ENCODE data around the gene DEPDC1B. TPM values are rescaled to one million over a fixed set of nuclear protein-coding genes. Genes with fewer than 3 reads are reported as not detected.

The DEPDC1B gene
- 1 to 10 TPM in 3 of 4 donors, not detected in 1; 2.7 to 3.2 (median 2.9) TPM for total RNA-seq

- Histone ChIP-seq H3K4me1 (peaks cover 0 to 11% (median 6%) of the 10 kb centered on the region in 4 donors), H3K27me3 (no peaks in the 10 kb centered on the region), H3K4me3 (peak within 1 kb of the TSS; percentile 44 to 77 (median 64)), H3K27ac (peak within 1 kb of the TSS; percentile 74 to 88 (median 84)), H3K9me3 (no peaks in the 10 kb centered on the region), H3K36me3 (no peaks in the 10 kb centered on the region)
- 0% methylated on average over 1 to 40 of the region's 72 CpGs for WGBS, 2 donors (ENCODE audit: low coverage in 1 of 2)
- peak; percentile 91 for DNase-seq
- in situ Hi-C loops (cut with MboI; ENCODE audit: low pct_ligation_motif_present in 1 of 4, low pct_unique_long_range_greater_than_20kb in 1 of 4, low sequenced_read_pairs in 3 of 4): no loop called here
- intact Hi-C loops (cut with DNase I; ENCODE audit: low total_unique reads): no loop called here
- TF ChIP-seq POLR2AphosphoS5 (IDR thresholded peaks at IDR 0.05) (peak; percentile 35 to 77 (median 40)), EP300 (IDR thresholded peaks at IDR 0.05; ENCODE audit: low read depth) (no peak), POLR2A (IDR thresholded peaks at IDR 0.05) (peak; percentile 38), CTCF (IDR thresholded peaks at IDR 0.05) (peak in 1 of 5 experiments; percentile 9)
Observed at GRCh38 chr5:60699609-60700415, at the start of gene DEPDC1B. Gene DEPDC1B, minus strand, starts transcription at chr5:60700166. Its CDS starts 73 bp downstream, at chr5:60700093.

GRCh38 chr5:60744682-60745081, 44.7 kb upstream of the DEPDC1B start:
- Histone ChIP-seq H3K9me3 (no peaks in the 10 kb centered on the region), H3K27ac (no peak overlapping the region), H3K27me3 (no peaks in the 10 kb centered on the region), H3K4me3 (no peak overlapping the region), H3K4me1 (no peaks in the 10 kb centered on the region), H3K36me3 (no peaks in the 10 kb centered on the region)
- DNase-seq: no peak
- in situ Hi-C loops (cut with MboI; ENCODE audit: low pct_ligation_motif_present in 1 of 4, low pct_unique_long_range_greater_than_20kb in 1 of 4, low sequenced_read_pairs in 3 of 4): no loop called here
- 80 to 100% methylated on average over 1 of the region's 6 CpGs for WGBS, 2 donors (ENCODE audit: low coverage in 1 of 2)
- TF ChIP-seq POLR2AphosphoS5 (IDR thresholded peaks at IDR 0.05) (no peak), POLR2A (IDR thresholded peaks at IDR 0.05) (no peak), CTCF (IDR thresholded peaks at IDR 0.05) (no peak), EP300 (IDR thresholded peaks at IDR 0.05; ENCODE audit: low read depth) (no peak)
- intact Hi-C loops (cut with DNase I; ENCODE audit: low total_unique reads): no loop called here

GRCh38 chr5:60743511-60744314, 43.7 kb upstream of the DEPDC1B start:
- no peak for DNase-seq
- H3K27me3 ChIP-seq: no peaks in the 10 kb centered on the region
- TF ChIP-seq POLR2AphosphoS5 (IDR thresholded peaks at IDR 0.05) (no peak), EP300 (IDR thresholded peaks at IDR 0.05; ENCODE audit: low read depth) (no peak), POLR2A (IDR thresholded peaks at IDR 0.05) (no peak), CTCF (IDR thresholded peaks at IDR 0.05) (no peak)
- no peaks in the 10 kb centered on the region for H3K36me3 ChIP-seq
- H3K27ac ChIP-seq: no peak overlapping the region
- 90 to 93% methylated on average over 2 to 40 of the region's 40 CpGs for WGBS, 2 donors (ENCODE audit: low coverage in 1 of 2)
- intact Hi-C loops (cut with DNase I; ENCODE audit: low total_unique reads): no loop called here
- H3K4me3 ChIP-seq: no peak overlapping the region
- H3K4me1 ChIP-seq: no peaks in the 10 kb centered on the region
- in situ Hi-C loops (cut with MboI; ENCODE audit: low pct_ligation_motif_present in 1 of 4, low pct_unique_long_range_greater_than_20kb in 1 of 4, low sequenced_read_pairs in 3 of 4): no loop called here
- no peaks in the 10 kb centered on the region for H3K9me3 ChIP-seq

GRCh38 chr5:60740322-60740721, 40.4 kb upstream of the DEPDC1B start:
- H3K4me3 ChIP-seq: no peak overlapping the region
- no peak for DNase-seq
- no peak for TF ChIP-seq EP300 (IDR thresholded peaks at IDR 0.05; ENCODE audit: low read depth)
- TF ChIP-seq POLR2A (IDR thresholded peaks at IDR 0.05): no peak
- TF ChIP-seq POLR2AphosphoS5 (IDR thresholded peaks at IDR 0.05): no peak
- no peak for TF ChIP-seq CTCF (IDR thresholded peaks at IDR 0.05)
- H3K36me3 ChIP-seq: no peaks in the 10 kb centered on the region
- intact Hi-C loops (cut with DNase I; ENCODE audit: low total_unique reads) (no loop called here), in situ Hi-C loops (cut with MboI; ENCODE audit: low pct_ligation_motif_present in 1 of 4, low pct_unique_long_range_greater_than_20kb in 1 of 4, low sequenced_read_pairs in 3 of 4) (no loop called here)
- no peak overlapping the region for H3K27ac ChIP-seq
- no peaks in the 10 kb centered on the region for H3K27me3 ChIP-seq
- WGBS, 2 donors (ENCODE audit: low coverage in 1 of 2): 94 to 100% methylated on average over 2 of the region's 2 CpGs
- no peaks in the 10 kb centered on the region for H3K4me1 ChIP-seq
- H3K9me3 ChIP-seq: no peaks in the 10 kb centered on the region
